ENCODE results near the gene GPR84. TPM values are rescaled to one million over a fixed set of nuclear protein-coding genes. Genes with fewer than 3 reads are reported as not detected.

Gene GPR84
- total and polyA plus RNA-seq, 10 of the 15 experiments (the other 5 are each of a cell fraction or from before 2014, with no cell fraction given): 0.37 to 4.7 (median 2.6) TPM

- RAD21 ChIA-PET (ENCODE audit: unreplicated experiment): no interaction called here
- Histone ChIP-seq H3K4me2 (ENCODE audit: control insufficient read depth, insufficient read depth) (no peak overlapping the region), H3K36me3 (ENCODE audit: control insufficient read depth in 2 of 2, insufficient read depth in 2 of 2, low read length in 1 of 2) (peaks cover 15 to 30% of the 10 kb centered on the region in 2 experiments), H3K27ac (ENCODE audit: control insufficient read depth, insufficient read depth) (no peak overlapping the region), H4K20me1 (ENCODE audit: control insufficient read depth, insufficient read depth) (no peaks in the 10 kb centered on the region), H3K27me3 (replicated peaks in 1 of 2; ENCODE audit: control insufficient read depth in 2 of 2, insufficient read depth in 2 of 2, low read length in 1 of 2) (no peaks in the 10 kb centered on the region), H3K9me3 (replicated peaks; ENCODE audit: control insufficient read depth, insufficient read depth, low read length) (no peaks in the 10 kb centered on the region), H3K4me3 (no peak overlapping the region), H3K4me1 (ENCODE audit: control insufficient read depth, insufficient read depth, low read length) (no peaks in the 10 kb centered on the region; the same call in 1 of the 2 replicates), H2AFZ (ENCODE audit: control insufficient read depth, low read depth, low read length) (no peak overlapping the region), H3K9ac (ENCODE audit: control insufficient read depth, insufficient read depth, low read length) (no peak overlapping the region), H3K79me2 (ENCODE audit: control insufficient read depth, insufficient read depth, low read length) (no peaks in the 10 kb centered on the region)
- BruUV-seq (replicated peaks): no TSS peak
- in situ Hi-C loops (cut with MboI) (no loop called here), intact Hi-C loops (cut with micrococcal nuclease; ENCODE audit: unreplicated experiment) (no loop called here)
- CTCF ChIA-PET: interaction anchor here (0.6 to 4.2 kb wide), 4 partner anchors 13 to 99 kb away, joined by 3 to 30 read pairs (median 4); partner anchors contain the start of gene COPZ1
- POLR2A ChIA-PET: no interaction called here
- DNase-seq (ENCODE audit: low read depth, low spot score) (no peak), FAIRE-seq (no peak), ATAC-seq (no peak)
- SMC1A ChIA-PET (ENCODE audit: uncharacterized antibody, unreplicated experiment): interaction anchor here (1.5 kb wide), 1 partner anchor 9 kb away, joined by 3 read pairs; no protein-coding TSS in a partner anchor
- TF ChIP-seq SMAD5 (IDR thresholded peaks at IDR 0.05; ENCODE audit: low read depth) (0 out of 2 replicates have a peak, but pooled peaks have one; percentile 19), BACH1 (IDR thresholded peaks at IDR 0.05; ENCODE audit: borderline replicate concordance) (no peak), GABPA (IDR thresholded peaks at IDR 0.05; ENCODE audit: low read depth) (no peak)
- TF ChIP-seq, protein P1, sequence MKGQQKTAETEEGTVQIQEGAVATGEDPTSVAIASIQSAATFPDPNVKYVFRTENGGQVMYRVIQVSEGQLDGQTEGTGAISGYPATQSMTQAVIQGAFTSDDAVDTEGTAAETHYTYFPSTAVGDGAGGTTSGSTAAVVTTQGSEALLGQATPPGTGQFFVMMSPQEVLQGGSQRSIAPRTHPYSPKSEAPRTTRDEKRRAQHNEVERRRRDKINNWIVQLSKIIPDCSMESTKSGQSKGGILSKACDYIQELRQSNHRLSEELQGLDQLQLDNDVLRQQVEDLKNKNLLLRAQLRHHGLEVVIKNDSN (IDR thresholded peaks at IDR 0.05; ENCODE audit: borderline replicate concordance, extremely low read length, insufficient read depth, low read depth, low read length): no peak
- WGBS (ENCODE audit: insufficient coverage, insufficient replicate concordance, low lambda C conversion rate, missing lambda C conversion rate): 90% methylated on average over 3 of the region's 3 CpGs
These were observed 13.5 kb downstream of the GPR84 start for GRCh38 chr12:54350743-54351142.

DNA sequence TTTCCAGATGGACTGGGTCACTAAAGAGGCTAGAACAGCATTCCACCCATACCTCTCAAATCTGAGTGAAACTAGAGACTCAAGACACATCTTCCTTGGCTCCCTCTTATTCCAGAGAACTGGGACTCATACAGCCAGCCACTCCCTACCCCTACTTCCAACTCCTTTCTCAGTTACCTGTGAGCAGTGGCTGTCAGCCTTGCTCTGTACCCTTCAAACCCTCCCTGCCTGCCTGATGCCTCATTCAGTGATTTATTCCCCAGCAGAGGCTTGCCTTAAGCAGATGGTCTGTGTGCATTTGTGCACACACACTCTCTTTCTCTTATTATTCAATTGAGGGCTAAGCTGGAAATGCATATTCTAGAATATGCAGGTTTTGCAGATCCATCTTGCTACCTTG lies 14.6 kb downstream of the GPR84 start:
- H3K79me2 ChIP-seq (ENCODE audit: control insufficient read depth, insufficient read depth, low read length): no peaks in the 10 kb centered on the region
- H4K20me1 ChIP-seq (ENCODE audit: control insufficient read depth, insufficient read depth): no peaks in the 10 kb centered on the region
- H3K36me3 ChIP-seq (ENCODE audit: control insufficient read depth in 2 of 2, insufficient read depth in 2 of 2, low read length in 1 of 2): peaks cover 16 to 30% of the 10 kb centered on the region in 2 experiments
- BruUV-seq (replicated peaks): no TSS peak
- in situ Hi-C loops (cut with MboI) (no loop called here), intact Hi-C loops (cut with micrococcal nuclease; ENCODE audit: unreplicated experiment) (no loop called here)
- no peak overlapping the region for H3K9ac ChIP-seq (ENCODE audit: control insufficient read depth, insufficient read depth, low read length)
- no peak for FAIRE-seq
- CTCF ChIA-PET: interaction anchor here (0.6 to 4.2 kb wide), 4 partner anchors 12 to 98 kb away, joined by 4 to 30 read pairs (median 4); no protein-coding TSS in a partner anchor
- H3K4me3 ChIP-seq: no peak overlapping the region
- no peak for DNase-seq (ENCODE audit: low read depth, low spot score)
- no peak for ATAC-seq
- no peaks in the 10 kb centered on the region for H3K27me3 ChIP-seq (replicated peaks in 1 of 2; ENCODE audit: control insufficient read depth in 2 of 2, insufficient read depth in 2 of 2, low read length in 1 of 2)
- H3K4me2 ChIP-seq (ENCODE audit: control insufficient read depth, insufficient read depth): no peak overlapping the region
- H3K27ac ChIP-seq (ENCODE audit: control insufficient read depth, insufficient read depth): no peak overlapping the region
- no peaks in the 10 kb centered on the region for H3K9me3 ChIP-seq (replicated peaks; ENCODE audit: control insufficient read depth, insufficient read depth, low read length)
- SMC1A ChIA-PET (ENCODE audit: uncharacterized antibody, unreplicated experiment): interaction anchor here (1.5 kb wide), 1 partner anchor 8 kb away, joined by 3 read pairs; no protein-coding TSS in a partner anchor
- H3K4me1 ChIP-seq (ENCODE audit: control insufficient read depth, insufficient read depth, low read length): peaks cover 7% of the 10 kb centered on the region
- POLR2A ChIA-PET: no interaction called here
- RAD21 ChIA-PET (ENCODE audit: unreplicated experiment): no interaction called here
- H2AFZ ChIP-seq (ENCODE audit: control insufficient read depth, low read depth, low read length): no peak overlapping the region
- TF ChIP-seq CHD2 (IDR thresholded peaks at IDR 0.05; ENCODE audit: borderline replicate concordance, low read depth, low read length) (no peak), NBN (IDR thresholded peaks at IDR 0.05) (no peak), ZNF592 (IDR thresholded peaks at IDR 0.05) (no peak), HDGF (IDR thresholded peaks at IDR 0.05) (no peak), SP1 (IDR thresholded peaks at IDR 0.05; ENCODE audit: low read depth, low read length) (no peak), BACH1 (IDR thresholded peaks at IDR 0.05; ENCODE audit: borderline replicate concordance) (no peak)
- TF ChIP-seq, protein P2, sequence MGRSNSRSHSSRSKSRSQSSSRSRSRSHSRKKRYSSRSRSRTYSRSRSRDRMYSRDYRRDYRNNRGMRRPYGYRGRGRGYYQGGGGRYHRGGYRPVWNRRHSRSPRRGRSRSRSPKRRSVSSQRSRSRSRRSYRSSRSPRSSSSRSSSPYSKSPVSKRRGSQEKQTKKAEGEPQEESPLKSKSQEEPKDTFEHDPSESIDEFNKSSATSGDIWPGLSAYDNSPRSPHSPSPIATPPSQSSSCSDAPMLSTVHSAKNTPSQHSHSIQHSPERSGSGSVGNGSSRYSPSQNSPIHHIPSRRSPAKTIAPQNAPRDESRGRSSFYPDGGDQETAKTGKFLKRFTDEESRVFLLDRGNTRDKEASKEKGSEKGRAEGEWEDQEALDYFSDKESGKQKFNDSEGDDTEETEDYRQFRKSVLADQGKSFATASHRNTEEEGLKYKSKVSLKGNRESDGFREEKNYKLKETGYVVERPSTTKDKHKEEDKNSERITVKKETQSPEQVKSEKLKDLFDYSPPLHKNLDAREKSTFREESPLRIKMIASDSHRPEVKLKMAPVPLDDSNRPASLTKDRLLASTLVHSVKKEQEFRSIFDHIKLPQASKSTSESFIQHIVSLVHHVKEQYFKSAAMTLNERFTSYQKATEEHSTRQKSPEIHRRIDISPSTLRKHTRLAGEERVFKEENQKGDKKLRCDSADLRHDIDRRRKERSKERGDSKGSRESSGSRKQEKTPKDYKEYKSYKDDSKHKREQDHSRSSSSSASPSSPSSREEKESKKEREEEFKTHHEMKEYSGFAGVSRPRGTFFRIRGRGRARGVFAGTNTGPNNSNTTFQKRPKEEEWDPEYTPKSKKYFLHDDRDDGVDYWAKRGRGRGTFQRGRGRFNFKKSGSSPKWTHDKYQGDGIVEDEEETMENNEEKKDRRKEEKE (IDR thresholded peaks at IDR 0.05): no peak

Measured in GM12878 (cell line).